Stimulated activated CD4-positive, alpha-beta T cell treated with anti-CD3 and anti-CD28 coated beads, Interleukin-4, amount 100 ng/mL, for 48 hours (primary cell): ENCODE data around the gene ITGA11.
A peak's percentile ranks its signal among the peaks of the same experiment; 100 is the strongest.

Experiments used
- DNase-seq, 2 donors: peaks; one replicate each; pipeline ENCODE4 v3.0.0-alpha.2; 2020; ENCODE audit warnings: low read depth in 2 of 2

ITGA11 gene

DNA sequence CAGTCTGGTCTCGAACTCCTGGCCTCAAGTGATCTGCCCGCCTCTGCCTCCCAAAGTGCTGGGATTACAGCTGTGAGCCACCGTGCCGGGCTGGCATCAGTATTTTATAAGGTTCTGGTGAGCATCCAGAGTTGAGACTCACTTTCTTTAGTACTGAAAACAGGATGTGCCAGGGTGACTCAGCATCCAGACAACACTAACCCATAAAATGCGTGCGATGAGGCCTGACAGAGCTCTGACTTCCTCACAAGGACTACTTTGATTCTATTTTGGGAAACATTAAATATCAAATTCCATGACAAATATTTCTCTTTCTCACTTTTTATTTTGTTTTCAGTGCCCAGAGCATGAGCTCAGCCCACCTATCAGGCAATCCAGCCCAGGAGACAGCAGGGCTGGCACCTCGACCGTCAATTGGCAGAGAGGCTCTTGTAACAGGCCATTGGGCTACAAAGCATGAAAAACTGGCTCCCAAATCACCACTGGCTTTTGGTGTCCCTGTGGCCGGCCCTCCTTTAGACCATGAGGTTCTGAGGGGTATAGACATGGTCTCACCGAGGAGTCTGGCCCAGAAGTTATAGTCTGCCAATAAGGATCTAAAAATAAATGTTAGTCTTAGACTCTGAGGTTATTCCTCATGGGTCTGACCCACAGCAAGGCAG is 79.4 kb downstream of the ITGA11 start:
- peak; percentile 2 to 27 for DNase-seq

DNA sequence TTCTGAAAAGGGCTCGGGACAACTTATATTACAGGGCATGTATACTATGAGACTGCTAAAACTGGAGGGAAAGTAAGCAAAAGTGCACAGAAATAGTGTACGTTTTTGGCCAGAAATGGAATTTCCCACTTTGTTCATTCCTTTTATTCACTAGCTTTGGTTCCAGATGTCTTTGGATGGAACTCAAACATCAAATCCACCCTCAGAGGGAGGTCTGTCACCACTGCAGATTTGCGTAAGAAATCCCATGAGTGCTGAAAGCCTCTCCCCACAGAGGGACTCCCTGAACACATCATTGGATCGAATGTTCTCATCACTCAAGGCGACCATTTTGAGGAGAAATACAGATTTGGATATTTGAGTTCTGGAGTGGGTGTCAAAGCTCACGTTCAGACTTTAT is 82.8 kb downstream of the ITGA11 start:
- DNase-seq = no peak

DNA sequence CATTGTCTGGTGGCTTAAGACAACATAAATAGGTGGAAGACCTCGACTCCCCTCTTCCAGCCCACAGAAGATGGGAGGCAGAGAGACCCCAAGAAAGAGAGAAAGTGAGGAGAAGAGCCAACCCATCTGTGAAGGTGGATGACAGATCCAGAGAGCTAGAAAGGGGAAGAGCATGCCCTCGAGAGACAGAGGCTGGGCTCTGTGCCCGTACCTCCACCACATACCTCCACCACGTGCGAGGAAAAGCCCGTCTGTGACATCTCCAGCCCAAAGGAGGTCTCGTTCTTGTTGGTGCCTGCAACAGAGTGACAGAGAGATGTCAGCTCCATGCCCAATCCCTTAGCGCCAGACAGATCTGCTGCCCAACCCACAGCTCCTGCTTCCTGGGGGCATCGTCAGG is 83.4 kb downstream of the ITGA11 start:
- no peak for DNase-seq

DNA sequence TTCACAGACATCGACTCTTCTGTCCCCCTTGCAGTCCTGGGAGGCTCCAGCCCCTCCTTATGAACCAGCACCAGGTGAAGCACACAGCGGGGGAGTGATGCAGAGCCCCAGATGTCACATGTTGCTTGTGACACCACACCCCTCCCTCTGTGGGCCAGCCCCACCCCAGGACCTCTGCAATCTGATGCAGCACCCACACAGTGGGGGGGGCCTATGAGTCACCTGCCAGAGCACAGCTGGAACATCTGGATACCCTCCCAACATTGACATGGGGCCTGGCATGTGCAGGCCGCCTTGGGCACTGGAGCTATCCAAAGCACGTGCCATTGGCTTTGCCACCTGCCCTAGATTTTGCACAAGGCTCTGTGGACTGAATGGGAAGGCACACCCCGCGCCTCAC is 83.9 kb downstream of the ITGA11 start:
- no peak for DNase-seq

DNA sequence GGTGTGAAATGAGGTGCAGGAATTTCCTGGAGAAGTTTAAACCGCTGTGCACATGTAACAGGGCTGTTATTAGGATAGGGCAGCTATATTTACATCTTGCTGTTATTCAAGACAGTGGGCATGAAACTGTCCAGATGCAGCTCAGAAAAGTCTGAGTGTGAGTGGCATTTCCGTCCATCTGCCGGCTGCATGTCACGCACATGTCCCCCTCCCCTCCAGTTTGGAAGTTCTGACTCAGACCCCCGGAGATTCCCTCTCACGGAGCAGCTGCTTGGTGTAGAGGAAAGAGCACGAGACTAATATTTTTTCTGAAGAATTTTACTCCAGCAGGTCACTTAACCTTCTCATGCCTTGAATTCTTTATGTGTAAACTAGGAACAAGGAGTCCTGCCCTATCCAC is 84.6 kb downstream of the ITGA11 start:
- no peak for DNase-seq

DNA sequence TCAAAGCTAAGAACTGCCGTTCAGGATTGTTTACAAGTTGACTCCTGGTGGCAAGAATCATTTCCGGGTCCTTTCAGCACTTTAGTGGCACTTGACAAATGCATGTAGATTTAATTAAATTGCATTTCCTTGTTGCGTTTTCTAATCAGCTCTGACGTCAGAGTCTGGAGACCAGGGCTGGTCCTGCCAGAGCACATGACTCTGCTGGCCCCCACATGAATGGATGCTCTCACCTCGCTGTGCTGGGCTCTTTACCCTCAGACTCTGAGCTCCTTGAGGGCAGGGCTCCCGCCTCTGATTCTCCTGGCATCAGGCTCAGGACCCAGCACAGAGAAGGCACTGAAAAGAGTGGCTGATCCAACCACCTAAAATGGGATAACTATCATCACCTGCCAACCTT is 85.0 kb downstream of the ITGA11 start:
- no peak for DNase-seq

DNA sequence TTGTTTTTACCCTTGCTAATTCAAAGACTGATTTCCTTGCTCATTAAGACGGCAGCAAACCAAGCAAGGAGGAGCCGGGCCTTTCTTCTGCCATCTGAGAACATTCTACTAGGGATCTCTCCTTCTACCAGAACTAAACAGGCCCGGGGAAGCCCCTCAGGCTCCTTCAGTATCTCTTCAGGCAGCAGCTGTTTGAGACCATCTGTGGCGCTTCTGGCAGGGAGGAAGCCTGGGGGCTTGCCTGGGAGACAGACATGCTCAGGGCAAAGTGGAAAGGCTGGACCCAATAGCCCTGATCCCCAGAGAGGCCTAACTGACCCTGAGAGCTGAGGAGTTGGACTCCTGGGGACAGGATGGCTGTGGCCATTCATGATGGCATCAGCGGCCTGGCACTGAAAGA is 86.5 kb downstream of the ITGA11 start:
- DNase-seq = no peak

DNA sequence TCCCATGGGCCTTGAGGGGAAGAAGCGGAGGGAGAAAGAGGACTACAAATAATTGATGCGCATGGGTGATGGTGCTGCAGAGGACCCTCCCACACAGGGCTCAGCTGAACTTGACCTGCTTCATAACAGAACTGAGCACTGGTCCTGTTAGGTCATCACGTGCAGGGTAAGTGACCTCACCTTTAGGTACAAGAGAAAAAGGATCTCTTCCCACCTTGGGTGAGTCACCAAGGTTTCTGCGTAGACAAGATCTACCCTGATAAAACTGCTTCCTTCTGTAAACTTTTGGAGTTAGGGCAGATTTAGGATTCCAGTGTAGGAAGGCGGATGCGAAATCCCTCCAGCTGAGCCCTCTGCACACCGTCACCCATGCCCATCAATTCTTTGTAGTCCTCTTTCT is 87.4 kb downstream of the ITGA11 start:
- no peak for DNase-seq

DNA sequence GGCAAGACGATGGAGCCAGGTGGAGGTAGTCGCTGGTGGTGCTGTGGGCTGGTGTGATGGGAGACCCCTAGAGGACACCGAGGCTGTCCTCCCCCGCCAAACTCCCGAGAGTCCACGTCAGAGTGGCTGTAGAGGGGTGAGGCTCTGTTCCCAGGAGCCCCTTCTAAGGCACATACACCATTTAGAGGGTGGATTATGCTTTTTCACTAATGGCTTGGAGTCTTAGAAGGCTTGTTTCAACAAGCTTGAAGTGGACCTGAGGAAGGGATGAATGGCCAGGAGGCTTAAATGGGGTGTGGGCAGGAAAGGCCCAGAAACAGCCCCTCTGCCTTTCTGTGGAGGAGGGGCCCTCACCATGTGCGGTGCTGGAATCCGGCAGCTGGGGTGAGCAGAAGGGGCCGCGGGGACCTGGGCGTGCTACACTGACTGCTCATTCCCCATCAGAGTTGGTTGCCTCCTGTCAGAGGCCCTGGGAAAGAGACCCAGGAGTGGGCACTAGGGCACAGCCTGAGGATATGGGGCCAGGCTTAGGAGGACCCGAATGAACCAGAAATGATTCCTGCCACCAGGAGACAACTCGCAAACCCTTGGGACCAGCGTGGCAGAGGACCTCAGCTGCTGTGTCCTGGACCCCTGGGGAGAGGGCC is 88.3 kb downstream of the ITGA11 start:
- no peak for DNase-seq

DNA sequence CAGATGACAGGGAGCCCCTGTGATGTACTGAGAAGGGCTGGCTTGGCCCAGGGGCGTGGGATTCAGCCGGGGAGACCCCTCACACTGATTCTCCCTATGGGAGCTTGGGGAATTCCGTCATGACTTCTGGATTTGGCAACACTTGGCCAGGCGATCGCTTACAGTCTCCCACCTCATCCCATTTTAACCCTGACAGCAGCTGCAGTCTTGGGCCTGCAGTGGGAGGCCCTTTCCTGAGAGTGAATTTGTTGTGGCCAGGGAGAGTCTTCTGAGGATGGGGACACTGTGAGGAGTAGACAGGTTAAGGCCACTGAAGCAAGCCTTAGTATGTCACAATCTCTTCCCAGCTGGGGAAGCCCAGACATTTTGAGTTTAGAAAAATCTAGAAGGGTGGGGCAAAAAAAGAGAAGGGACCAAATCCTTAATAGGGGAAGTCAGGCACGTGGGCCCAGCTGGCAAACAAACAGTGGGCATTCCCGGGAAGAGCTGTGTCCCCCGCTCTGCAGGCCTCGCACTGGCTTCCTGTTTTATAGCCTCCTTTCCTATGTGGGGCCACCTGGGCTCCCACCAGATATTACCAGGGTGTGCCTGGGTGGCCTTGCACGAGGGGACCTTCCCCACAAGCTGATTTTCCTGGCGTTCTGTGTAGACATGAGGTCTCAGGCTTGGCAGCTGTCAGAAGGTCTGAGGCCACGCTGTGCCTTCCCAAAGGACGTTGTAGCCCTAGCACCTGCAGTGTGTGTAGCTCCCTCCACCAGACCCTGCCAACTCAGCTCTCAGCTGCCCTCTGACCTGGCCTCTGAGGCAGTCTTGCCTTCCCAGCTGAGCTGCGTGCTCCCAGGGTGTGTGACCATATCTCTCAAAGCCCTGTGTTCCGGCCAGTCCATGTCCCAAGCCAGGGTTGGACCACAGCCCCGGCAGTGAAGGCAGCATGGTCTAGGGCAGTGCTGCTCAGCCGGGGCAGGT is 89.9 kb downstream of the ITGA11 start:
- no peak for DNase-seq

DNA sequence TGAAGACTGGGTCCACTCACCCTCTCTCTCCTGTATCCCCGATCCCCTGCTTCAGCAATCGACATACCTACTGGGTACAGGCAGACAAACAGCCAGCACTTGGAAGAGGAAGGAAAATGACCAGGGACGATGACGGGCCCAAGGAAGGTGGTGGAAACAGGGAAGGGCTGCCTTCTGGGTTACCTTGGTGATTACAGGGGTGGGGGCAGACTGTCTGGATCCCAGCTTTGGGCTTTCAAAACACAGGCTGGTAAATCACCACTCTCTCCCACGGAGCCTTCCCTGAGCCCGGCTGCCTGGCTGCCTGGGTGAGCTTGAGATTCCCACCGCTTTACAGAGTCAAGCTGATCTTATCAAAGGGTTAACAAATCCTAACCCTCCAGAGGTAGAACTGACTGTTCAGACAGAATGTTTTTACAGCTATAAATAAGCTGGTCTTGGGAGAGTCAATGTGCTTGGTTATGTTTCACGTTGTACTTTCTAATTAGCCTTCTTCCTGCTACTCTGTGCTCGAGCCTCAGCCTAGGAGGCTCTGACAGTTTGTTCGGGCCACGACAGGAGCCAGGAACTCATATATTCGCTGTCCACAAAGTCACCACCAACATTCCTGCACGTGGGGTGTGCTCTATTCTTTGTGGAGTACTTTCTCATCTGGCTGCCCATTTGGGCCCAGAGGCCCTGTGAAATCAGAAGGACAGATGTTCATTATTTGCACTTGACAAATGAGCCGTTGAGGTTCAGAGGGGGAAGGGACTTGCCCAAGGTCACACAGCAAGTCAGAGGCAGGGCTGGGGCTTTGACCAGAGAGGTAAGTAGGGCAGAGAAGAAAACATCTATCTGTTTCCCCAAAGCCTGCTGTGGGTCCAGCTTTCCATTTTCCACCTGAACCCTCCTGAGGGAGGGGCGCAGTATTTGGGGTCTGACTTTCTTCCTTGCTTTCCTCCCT is 91.0 kb downstream of the ITGA11 start:
- no peak for DNase-seq

DNA sequence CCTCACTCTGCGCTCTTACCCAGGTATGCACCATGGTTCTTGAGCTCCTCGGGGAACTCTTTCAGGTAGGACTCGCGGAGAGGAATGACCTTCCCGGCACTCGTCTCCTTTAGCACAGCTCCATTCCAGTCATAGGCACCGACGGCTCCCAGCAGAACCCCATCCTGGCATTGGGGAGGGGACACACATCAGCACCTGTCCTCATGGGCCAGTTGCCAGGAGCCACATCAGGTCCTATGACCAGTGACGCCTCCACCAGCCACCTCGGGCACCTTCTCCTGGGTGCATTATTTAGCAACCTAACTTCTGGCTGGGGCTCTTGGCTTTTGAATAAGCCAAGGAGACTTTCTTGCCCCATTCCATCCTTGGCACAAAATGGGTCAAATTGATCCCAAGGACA is 92.5 kb downstream of the ITGA11 start:
- DNase-seq = no peak

DNA sequence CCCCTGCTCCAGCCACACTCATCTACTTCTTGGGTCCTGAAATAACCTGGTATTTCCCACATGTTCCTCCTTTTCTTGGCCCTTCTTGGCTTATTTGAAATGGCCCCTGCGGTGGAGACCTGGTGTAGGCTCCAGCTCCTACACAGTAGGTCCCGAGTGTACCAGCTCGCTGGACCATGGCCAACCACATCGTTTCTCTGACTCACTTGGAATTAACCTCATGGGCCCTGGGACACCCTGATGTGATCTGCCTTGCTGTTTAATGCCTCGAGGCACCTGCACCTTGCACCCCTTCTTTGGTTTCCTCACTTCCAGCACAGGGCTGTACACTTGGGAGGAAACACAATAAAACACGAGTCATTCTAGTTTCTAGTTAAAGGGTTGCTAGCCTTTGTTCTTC is 94.1 kb downstream of the ITGA11 start:
- no peak for DNase-seq

DNA sequence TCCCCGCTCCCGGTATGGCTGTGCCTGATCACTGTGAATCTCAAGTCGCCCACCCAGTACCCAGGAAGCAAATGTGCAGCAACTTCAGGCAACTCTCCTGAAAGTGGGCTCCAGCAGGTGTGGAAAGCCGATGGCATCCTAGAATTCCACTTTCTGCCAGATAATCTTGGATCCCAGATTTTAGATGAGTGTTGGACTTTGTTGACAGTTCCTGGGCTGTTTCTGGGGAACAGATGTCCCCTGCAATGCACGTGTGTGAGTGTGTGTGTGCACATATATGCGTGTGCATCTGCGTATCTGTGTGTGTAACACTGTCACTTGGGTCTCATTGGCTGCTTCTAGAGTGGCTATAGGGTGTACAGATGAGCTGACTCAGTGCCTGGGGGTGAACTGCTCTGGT is 95.4 kb downstream of the ITGA11 start:
- DNase-seq = no peak

DNA sequence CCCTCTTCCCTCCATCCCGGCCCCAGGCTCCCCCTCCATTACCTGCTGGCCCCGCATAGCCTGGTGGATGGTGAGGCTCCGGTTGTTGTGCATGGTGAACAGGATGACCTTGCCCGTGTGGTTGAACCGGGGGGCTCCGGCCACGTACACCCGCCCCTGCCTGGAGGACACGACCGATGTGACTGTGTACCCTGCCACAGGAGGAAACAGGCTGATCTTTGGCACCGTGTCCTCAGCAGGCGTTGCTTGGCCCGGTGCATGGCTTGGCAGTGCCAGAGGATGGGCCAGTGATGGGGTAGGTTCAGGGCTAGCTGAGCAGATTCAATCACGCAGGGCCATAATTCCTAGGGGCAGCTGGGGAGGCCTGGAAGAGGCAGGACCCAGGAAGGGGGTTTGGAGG is 96.3 kb downstream of the ITGA11 start:
- no peak for DNase-seq

DNA sequence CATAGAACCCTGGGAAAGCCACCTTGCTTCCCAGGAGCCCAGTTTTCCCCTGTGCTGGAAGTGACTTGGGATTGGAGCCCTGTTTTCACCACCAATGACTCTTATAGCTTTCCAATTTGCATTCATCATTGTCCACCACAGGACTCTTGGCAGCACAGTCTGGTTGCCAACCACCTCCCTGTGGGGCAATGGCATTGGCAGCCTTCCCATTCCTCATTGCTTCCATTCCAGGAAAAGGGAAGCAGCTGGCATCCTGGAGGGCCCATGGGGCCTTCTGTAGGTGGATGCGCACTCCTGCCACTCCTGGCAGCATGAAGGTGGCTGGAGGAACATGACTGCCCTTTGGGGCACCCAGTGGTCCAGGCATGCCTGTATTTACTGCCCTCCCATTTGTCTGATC is 96.7 kb downstream of the ITGA11 start:
- DNase-seq = no peak

DNA sequence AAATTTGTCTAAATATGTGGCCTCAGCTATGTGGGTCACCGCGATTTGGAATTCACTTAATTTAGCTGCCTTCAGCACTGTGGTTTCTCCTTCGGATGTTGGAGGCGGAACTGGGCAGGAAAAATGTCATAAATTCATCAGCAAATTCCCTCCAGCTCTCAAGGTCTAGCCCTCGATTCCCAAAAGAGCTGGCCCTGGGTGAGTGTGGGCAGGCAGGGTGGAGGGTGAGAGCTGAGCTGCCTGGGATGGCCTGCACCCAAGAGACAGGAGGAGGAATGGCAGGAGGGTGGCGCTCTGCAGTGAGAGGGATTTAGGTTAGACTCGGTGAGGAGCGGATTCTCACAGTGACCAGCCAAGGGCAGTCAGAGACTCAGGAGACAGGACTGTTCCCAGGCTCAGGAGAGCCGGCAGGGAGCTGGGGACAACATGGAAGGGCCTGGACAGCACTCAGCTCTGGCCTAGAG is 97.3 kb downstream of the ITGA11 start:
- no peak for DNase-seq

DNA sequence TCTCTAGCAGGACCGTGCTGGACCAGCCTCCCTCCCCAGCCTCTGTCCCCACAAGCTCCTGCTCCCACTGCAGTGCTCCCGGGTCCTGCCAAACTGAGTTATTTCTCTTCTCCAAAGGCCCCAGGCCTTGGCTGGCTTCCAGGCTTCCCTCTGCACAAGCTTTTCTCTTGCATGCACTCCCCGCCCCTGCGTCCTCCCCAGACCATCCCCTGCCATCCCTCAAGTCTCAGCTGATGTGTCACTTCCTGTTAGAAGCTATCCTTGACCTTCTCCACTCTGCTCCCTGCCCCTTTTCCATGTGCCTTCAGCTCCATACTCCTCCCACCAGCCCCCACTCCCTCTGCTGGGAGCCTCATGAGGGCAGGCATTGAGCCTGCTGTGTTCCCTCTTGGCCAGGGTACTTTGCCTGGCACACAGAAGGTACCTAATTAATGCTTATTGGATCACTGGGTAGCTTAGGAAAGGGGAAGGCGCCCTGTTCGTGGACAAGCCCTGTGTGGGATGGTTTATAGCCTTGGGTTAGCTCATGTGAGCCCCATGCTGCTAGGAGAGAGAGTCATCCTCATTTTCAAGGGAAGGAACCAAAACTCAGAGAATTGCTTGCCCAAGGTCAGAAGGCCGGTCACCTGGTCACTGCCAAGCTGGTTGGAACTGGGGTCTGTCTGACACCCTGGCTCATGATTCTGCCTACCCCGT is 98.0 kb downstream of the ITGA11 start:
- DNase-seq = no peak

DNA sequence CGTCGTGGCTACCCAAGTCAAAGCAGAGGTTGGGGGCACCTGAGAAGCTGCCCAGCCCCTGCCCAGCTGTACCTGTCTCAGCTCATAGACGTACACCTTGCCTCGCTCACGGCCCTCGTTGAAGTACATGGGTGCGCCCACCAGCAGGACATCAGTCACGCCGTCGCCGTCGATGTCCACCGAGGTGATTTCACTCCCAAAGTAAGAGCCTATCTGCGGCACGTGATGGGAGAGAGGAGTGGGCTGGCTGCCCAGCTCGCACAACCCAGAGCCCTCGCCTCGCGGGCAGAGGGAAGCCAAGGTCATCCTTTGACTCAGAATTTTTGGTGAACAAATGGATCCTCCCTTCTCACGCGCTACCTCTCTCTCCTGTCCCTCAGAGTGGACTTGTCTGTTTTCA is 99.7 kb downstream of the ITGA11 start:
- DNase-seq = no peak

DNA sequence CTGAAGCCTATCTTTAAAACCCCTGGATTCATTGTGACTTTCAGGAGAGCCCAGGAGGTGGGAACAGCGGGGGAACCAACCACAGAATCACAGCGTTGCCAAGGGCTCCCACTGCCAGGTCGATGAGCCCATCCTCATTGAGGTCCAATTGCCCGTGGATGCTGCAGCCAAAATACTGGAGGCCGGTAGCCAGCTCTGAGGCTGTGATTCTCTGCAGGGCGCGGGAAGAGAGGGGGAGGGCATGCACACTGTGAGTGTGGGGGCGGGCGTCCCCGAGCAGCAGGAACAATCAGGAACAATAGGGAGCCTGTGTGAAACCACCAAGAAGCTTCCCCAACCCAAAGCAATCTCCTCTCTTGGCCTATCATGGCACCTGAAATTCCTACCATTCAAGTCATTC is 101.1 kb downstream of the ITGA11 start:
- DNase-seq = no peak

DNA sequence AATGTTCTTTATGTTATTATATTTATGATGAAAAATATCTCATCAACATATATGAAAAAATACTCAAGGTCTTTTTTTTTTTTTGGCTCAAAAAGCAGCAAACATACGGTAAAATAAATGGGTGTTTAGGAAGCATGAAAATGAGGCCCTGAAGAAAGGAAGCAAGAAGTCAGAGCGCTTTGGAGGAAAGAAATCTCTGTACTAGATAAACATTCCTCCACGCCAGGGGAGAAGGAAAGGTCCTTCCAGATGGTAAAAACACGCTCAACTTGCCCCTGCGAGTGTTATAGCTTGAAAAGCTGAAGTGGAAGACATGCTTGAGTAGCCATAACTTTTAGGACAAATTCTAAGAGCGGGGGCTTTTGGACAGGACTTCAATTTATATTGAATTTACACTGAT is 101.5 kb downstream of the ITGA11 start:
- DNase-seq = no peak
